Stimulated activated naive B cell treated with anti-CD40 and anti-IgM and Interleukin-4, amounts not matched to agents 10 μg/mL and 1 μg/mL and 100 μg/mL, for 72 hours (primary cell): Measurements from ENCODE around the gene BCL7A.

ENCODE experiments used
- ATAC-seq, 2 donors: fragments of 150-1000 bp; cut with Tn5 transposase; replicated peaks; 2 replicates each; pipeline ENCODE4 v1.10.0; 2021; ENCODE audit warnings: moderate library complexity in 1 of 2
- DNase-seq: peaks from one replicate; pipeline ENCODE4 v3.0.0; 2021
- H3K27ac Mint-ChIP-seq: one replicate; pipeline ENCODE4 v1.8.0; 2022; ENCODE audit warnings: mild to moderate bottlenecking, mixed read lengths
- H3K27me3 Mint-ChIP-seq, 2 donors: one replicate each; pipeline ENCODE4 v1.8.0; 2022; ENCODE audit warnings: mixed read lengths in 2 of 2
- H3K36me3 Mint-ChIP-seq, 2 donors: one replicate each; pipeline ENCODE4 v1.8.0; 2022; ENCODE audit warnings: mixed read lengths in 2 of 2, mild to moderate bottlenecking in 1 of 2
- H3K4me1 Mint-ChIP-seq, 2 donors: one replicate each; pipeline ENCODE4 v1.8.0; 2022; ENCODE audit warnings: mixed read lengths in 2 of 2, mild to moderate bottlenecking in 1 of 2
- H3K4me3 Mint-ChIP-seq, 2 donors: one replicate each; pipeline ENCODE4 v1.8.0; 2022; ENCODE audit warnings: mild to moderate bottlenecking in 2 of 2, mixed read lengths in 2 of 2, moderate library complexity in 1 of 2
- H3K9me3 Mint-ChIP-seq, 2 donors: one replicate each; pipeline ENCODE4 v1.8.0; 2022; ENCODE audit warnings: mixed read lengths in 2 of 2, mild to moderate bottlenecking in 1 of 2

The BCL7A gene

DNA sequence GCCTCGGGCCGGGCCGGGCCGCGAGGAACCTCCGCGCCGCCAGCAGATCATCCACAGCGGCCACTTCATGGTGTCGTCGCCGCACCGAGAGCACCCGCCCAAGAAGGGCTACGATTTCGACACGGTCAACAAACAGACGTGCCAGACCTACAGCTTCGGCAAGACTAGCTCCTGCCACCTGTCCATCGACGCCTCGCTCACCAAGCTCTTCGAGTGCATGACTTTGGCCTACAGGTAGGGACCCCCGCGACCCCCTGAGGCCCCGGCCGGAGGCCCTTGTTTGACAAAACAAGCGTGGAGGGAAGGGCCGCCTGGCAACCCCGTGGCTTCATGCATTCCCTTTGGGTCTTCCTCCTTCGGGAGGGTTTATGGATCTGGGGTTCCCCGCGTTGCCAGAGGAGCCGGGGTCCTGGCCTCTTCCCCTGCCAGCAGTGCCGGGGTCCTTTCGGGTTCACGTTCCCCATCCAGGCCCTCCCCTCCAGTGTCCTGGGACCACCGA, 57.4 kb downstream of the BCL7A start:
- ATAC-seq, result no peak
- H3K4me3 Mint-ChIP-seq, result peak overlapping the region; percentile 89 to 94
- DNase-seq, result no peak

DNA sequence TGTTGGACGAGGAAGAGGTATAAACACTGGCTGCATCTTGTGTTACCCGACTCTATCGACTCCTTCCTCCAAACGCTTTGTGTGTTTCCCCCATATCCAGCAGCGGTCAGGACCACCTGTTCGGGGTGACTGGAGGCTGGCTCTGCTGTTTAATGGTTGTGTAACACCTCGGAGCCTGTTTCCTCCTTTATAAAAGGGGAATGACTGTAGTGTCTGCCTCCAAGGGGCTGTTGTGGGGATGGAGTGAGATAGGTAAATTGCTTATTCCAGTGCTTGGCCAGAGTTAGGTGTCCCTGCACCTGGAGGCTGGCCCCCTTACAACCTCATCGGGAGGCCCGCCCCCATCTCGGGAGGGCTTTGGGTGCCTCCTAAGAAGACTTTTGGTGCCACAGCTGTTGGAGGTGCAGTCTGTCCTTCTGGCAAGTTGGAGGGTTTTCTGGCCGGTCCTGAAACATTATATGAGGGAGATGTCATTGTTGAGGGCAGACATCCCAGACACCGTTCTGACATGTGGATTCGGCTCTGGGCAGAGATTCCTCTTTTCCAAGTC, 57.9 kb downstream of the BCL7A start:
- no peaks in the 10 kb centered on the region for H3K27me3 Mint-ChIP-seq
- H3K4me1 Mint-ChIP-seq, result peaks cover 45 to 72% of the 10 kb centered on the region in 2 donors
- peak overlapping the region; percentile 89 to 94 for H3K4me3 Mint-ChIP-seq
- ATAC-seq (no peak), DNase-seq (no peak)
- H3K36me3 Mint-ChIP-seq, result peaks cover 11 to 24% of the 10 kb centered on the region in 2 donors
- peak overlapping the region; percentile 93 for H3K27ac Mint-ChIP-seq
- H3K9me3 Mint-ChIP-seq, result no peaks in the 10 kb centered on the region

More for the DNA sequence above, 57.4 kb downstream of the BCL7A start:
- H3K9me3 Mint-ChIP-seq, result no peaks in the 10 kb centered on the region
- peaks cover 9 to 19% of the 10 kb centered on the region in 2 donors for H3K36me3 Mint-ChIP-seq
- H3K27me3 Mint-ChIP-seq, result no peaks in the 10 kb centered on the region
- peaks cover 45 to 69% of the 10 kb centered on the region in 2 donors for H3K4me1 Mint-ChIP-seq
- H3K27ac Mint-ChIP-seq, result peak overlapping the region; percentile 93

DNA sequence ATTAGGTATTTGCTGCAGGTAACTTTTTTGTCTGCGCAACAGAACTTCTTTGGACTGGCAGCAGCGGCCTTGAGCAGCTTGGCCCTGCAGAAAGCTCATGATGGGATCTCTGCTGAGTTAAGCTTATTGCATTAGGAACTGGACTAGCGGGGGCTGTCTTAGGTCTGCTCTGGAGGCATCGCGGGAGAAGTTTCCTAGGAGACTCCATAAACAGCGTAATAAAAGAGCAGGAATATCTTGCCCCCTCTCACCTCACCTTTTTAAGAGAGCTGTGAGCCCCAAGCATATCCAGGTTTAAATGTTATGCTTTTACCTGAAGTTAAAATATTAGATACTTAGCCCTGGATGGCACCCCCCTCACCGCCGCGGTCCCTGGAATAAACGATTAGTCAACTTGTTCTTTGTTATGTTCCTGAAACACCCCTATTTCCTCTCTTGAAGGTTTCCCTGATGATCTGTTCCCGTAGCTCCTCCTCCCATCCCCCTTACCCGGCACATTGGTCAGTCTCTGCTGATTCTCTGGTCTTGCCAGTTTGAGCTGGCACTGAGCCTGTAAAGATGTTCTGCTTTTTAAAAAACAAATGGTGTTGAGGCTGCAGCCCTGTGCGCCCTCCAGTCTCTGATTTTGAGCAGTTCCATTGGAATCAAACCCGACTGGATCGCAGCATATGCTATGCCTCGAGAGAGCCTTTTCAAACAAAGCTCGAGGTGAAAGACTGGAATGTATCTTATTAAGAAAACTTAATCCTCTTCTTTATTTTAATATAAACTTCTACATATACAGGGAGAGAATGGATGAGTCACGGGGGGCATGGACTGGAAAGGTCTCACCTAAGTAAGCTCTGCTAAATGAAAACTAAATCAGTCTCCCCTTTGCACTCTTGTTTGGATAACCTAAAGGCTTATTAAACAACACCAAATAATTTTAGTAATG, 58.7 kb downstream of the BCL7A start:
- Mint-ChIP-seq H3K27me3 (no peaks in the 10 kb centered on the region), H3K4me1 (peaks cover 45 to 77% of the 10 kb centered on the region in 2 donors), H3K27ac (peak overlapping the region; percentile 93), H3K9me3 (no peaks in the 10 kb centered on the region), H3K4me3 (peak overlapping the region; percentile 89 to 94), H3K36me3 (peaks cover 15 to 27% of the 10 kb centered on the region in 2 donors)
- DNase-seq (no peak), ATAC-seq (no peak)

DNA sequence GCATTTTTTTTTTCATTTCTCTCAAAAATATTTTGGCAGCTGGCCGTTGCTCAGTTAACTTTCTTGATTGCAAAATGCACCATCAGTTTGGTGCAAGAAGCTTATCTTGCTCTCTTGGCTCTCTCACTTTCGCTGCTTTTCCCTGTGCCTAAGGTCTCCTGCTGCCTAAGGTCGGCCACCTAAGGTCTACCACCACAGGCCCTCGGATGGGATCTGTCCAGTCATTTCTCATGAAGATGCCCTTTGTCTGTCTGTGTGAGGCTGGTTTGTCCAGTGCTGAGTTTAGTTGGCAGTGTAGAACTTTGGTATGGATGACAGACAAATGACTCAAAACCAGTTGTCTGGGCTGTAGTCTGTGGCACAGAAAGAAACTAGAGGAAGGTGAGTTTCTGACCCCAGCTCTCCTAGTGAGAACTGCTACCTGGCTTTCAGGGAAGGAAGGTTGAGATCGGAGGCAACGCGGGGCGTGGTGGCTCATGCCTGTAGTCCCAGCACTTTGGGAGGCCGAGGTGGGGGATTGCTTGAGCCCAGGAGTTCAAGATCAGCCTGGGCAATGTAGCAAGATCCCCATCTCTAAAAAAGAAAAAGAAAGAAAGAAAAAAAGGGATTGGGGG, 59.5 kb downstream of the BCL7A start:
- Mint-ChIP-seq H3K4me1 (peaks cover 49 to 82% of the 10 kb centered on the region in 2 donors), H3K27me3 (no peaks in the 10 kb centered on the region), H3K4me3 (peak overlapping the region; percentile 89 to 94), H3K9me3 (no peaks in the 10 kb centered on the region), H3K36me3 (peaks cover 22 to 34% of the 10 kb centered on the region in 2 donors), H3K27ac (peak overlapping the region; percentile 27)
- peak in 1 of 2 donors; percentile 1 for ATAC-seq
- DNase-seq, result no peak

DNA sequence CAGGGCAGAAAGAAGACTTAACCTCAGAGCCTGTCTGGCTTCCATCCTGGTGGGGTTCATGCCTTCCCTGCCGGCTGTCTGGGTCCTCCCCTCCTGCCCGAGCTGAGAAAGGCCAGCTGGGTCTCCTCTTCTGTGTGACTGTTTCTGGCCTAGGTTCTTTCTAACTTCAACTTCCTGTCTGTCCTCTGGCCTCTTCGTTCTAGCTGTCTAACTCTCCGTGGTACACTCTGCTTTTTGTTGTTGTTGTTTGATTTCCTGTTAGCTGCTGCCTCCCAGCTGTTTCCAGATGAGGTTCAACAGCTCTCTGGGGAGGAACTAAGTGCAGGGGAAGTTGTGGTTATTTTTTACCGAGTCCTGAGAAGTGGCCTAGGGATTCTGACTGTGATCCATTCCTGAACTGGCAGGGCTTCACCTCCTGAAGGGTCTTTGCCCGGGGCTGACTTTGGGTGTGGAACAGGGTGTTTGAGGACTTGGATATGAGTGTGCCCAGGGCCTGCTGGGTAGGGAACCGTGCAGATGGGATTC, 60.1 kb downstream of the BCL7A start:
- Mint-ChIP-seq H3K36me3 (peaks cover 24 to 37% of the 10 kb centered on the region in 2 donors), H3K4me1 (peaks cover 49 to 82% of the 10 kb centered on the region in 2 donors), H3K4me3 (peak overlapping the region; percentile 89 to 94), H3K27ac (peak overlapping the region; percentile 27), H3K27me3 (no peaks in the 10 kb centered on the region), H3K9me3 (no peaks in the 10 kb centered on the region)
- ATAC-seq (peak; percentile 32 to 37), DNase-seq (no peak)

DNA sequence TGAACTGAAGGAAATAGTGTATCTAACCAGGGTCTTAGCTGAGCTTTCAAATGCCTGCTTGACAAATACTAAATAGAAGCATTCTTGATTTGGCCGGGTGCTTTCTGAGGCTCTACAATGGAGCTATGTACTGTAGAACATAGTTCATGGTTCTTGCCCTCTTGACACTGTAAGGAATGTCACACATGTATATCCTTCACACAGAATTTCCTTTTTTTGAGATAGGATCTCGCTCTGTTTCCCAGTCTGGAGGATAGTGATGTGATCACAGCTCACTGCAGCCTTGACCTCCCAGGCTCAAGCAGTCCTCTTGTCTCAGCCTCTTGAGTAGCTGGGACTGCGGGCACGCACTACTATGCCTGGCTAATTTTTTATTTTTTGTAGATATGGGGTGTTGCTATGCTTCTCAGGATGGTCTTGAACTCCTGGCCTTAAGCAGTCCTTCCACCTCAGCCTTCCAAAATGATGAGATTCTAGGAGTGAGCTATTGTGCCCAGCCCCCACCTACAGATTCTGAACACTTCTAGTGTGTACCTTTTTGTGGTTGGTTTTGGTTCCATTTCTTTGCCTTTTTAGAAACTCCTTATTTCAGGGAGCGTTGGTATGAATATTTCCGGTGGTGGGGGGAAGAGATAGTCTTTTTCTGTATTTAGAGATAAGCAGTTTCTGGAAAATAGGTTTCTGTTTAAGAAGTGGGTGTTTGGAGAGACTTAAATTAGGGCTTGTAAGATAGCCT, 61.1 kb downstream of the BCL7A start:
- Mint-ChIP-seq H3K27ac (no peak overlapping the region), H3K4me1 (peaks cover 57 to 85% of the 10 kb centered on the region in 2 donors), H3K36me3 (peaks cover 29 to 47% of the 10 kb centered on the region in 2 donors), H3K27me3 (no peaks in the 10 kb centered on the region), H3K4me3 (peak overlapping the region; percentile 46 to 89), H3K9me3 (no peaks in the 10 kb centered on the region)
- ATAC-seq (no peak), DNase-seq (no peak)

DNA sequence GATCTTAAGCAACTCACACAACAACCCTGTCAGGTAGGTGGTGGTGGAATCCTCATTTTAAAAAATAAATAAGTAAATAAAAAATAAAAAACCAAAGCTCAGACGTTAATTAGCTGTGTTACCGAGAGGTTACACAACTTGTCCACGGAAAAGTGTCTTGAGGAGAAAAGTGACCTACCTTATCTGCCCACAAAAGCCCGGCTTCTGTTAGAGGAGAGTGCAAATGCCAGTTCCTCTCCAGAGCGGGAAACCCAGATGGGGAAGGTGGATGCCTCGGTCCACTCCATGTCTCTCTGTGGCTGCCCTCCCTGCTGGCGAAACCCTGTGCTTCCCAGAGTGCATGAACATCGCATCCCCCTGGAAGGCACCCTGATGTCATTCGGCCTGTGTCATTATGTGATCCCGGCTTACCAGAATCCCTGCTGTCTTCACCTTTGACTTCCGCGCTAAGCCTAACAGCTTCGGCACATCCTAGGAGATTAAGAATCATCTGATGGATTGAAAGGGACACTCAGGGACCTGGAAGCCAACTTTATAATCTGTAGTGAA, 63.2 kb downstream of the BCL7A start:
- Mint-ChIP-seq H3K27me3 (no peaks in the 10 kb centered on the region), H3K27ac (no peak overlapping the region), H3K36me3 (peaks cover 32 to 53% of the 10 kb centered on the region in 2 donors), H3K9me3 (no peaks in the 10 kb centered on the region), H3K4me3 (no peak overlapping the region), H3K4me1 (peaks cover 63 to 88% of the 10 kb centered on the region in 2 donors)
- ATAC-seq (no peak), DNase-seq (no peak)

DNA sequence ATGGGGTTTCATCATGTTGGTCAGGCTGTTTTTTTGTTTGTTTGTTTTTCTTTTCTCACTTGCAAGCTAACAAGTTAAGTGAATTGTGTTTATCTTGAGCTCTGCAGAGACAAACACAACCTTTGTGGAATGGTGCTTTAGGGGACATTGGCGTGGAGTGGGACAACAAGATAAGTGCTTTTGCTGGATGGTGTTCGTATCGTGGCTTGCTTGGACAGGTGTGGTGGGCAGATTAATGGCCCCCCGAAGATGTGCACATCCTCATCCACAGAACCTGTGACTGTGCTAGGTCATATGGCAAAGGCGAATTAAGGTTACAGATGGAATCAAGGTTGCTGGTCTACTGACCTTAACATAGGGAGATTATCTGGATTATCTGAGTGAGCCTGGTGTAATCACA, 63.9 kb downstream of the BCL7A start:
- Mint-ChIP-seq H3K36me3 (peaks cover 31 to 52% of the 10 kb centered on the region in 2 donors), H3K27ac (no peak overlapping the region), H3K9me3 (no peaks in the 10 kb centered on the region), H3K4me3 (no peak overlapping the region), H3K4me1 (peaks cover 61 to 83% of the 10 kb centered on the region in 2 donors), H3K27me3 (no peaks in the 10 kb centered on the region)
- no peak for ATAC-seq
- DNase-seq, result no peak

DNA sequence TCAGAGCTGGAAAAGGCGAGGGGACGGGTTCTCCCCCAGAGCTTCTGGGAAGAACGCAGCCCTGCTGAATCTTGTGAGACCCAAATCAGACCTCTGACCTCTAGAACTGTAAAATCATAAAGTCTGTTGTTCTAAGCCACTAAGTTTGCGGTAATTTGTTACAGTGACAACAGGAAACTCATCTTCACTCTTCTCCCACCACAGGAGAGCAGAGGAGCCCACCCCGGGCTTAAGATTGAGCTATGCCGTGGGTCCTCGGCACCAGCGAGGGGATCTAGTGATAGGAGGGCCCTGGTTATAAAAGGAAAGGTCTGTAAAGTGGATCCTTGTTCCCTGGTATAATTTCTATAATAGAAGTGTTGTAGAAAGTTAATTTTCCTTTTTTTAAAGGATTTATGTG, 64.4 kb downstream of the BCL7A start:
- ATAC-seq, result no peak

DNA sequence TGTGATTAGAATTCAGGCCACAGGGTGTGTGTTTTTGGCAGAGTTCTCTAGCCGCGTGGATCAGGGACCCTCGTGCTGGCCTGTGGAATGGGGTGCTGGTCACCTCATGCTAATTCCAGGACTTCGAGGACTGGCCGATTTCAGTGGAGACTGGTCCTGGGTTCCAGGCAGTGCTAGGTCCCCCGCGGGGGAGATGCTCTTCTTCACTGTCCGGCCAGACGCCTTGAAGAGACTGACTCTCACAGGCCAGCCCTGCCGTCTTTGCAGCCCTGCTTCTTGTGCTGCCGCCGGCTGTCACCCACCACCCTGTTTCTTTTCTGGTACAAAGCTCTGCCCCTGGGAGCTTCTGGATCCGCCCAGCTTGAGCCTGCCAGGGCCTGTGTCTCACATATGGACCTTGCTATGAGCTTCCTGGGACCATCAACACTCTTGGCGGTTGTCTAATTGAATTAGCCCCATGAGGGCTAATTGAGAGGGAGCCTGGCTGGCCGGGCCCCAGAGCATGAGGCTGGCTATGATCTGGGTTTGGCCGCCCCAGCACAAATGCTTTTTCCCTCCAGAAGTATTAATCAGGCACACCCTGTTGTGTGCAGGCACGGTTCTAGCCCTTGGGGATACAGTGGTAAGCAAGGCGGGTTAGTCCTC, 65.1 kb downstream of the BCL7A start:
- peak overlapping the region in 1 of 2 donors; percentile 55 for H3K4me3 Mint-ChIP-seq
- H3K27me3 Mint-ChIP-seq, result no peaks in the 10 kb centered on the region
- H3K4me1 Mint-ChIP-seq, result peaks cover 54 to 76% of the 10 kb centered on the region in 2 donors
- ATAC-seq, result no peak
- no peak for DNase-seq
- H3K36me3 Mint-ChIP-seq, result peaks cover 34 to 50% of the 10 kb centered on the region in 2 donors
- peak overlapping the region; percentile 85 for H3K27ac Mint-ChIP-seq
- no peaks in the 10 kb centered on the region for H3K9me3 Mint-ChIP-seq

More for the DNA sequence above, 64.4 kb downstream of the BCL7A start:
- no peak for DNase-seq
- H3K27ac Mint-ChIP-seq, result no peak overlapping the region
- no peaks in the 10 kb centered on the region for H3K27me3 Mint-ChIP-seq
- no peaks in the 10 kb centered on the region for H3K9me3 Mint-ChIP-seq
- peaks cover 34 to 52% of the 10 kb centered on the region in 2 donors for H3K36me3 Mint-ChIP-seq
- H3K4me1 Mint-ChIP-seq, result peaks cover 60 to 82% of the 10 kb centered on the region in 2 donors
- H3K4me3 Mint-ChIP-seq, result no peak overlapping the region

DNA sequence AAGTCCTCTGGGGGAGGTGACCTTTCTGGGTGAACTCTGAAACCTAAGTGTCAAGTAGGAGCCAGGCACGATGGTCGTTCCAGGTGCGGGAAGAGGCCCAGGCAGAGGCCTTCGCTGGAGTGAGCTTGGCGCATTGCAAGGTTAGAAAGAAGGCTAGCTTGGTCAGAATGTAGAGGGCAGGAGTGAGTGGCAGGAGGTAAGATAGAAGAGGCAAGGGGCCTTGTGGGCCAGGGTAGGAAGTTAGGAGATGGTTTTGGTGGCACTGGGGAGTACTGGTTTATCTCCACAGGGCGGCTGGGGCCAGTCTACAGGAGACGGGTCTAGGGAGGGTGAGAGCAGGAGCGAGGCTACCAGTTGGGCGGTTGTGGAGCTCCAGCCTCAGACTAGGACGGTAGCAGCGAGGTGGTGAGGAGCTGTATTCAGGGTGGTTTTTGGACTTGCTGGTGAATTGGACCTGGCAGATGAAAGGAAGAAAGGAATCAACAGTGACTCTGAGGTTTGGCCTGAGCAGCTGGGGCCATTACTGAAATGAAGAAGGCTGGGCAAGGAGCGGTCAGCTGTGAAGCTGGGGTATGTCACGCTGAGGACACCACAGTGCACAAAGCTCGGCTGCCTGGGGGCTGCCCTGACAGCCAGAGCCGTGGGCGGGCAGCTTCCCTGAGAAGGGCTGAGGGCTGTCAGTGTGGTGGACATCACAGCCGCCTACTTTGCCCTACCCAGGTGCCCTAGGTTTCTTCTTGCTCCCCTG, 65.9 kb downstream of the BCL7A start:
- ATAC-seq (peak; percentile 27 to 31), DNase-seq (no peak)
- Mint-ChIP-seq H3K4me1 (peaks cover 47 to 67% of the 10 kb centered on the region in 2 donors), H3K9me3 (no peaks in the 10 kb centered on the region), H3K27me3 (no peaks in the 10 kb centered on the region), H3K36me3 (peaks cover 34 to 50% of the 10 kb centered on the region in 2 donors), H3K27ac (peak overlapping the region; percentile 85), H3K4me3 (no peak overlapping the region)

DNA sequence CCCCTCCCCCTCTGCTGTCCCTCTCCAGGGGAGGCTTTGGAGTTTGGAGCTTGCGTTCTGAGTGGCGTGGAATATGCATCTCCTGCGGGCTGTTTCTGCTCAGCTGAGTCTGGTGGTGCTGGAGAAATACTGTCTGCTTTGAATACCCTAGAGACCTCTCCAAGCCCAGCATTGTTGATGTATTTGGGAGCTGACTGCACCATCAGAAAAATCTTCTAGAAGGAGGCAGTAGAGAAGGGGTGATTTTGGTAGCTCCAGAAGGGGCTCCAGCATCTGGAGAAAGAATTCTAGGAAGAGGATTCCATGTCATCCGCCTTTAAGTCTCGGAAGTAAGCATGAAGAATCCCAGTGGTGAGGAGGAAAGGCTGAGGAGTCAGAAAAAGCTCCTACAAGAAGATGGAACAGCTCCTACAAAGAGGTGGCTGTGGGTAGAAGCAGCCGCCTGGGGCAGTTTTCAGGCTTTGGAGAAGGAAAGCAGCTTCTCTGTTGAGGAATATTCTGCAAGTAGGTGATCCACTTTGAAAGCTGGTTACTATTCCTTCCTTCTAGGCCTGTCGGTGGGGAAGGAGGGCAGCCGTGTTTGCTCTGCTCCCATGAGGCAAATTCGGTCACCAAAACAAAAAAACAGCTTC, 66.6 kb downstream of the BCL7A start:
- Mint-ChIP-seq H3K36me3 (peaks cover 32 to 50% of the 10 kb centered on the region in 2 donors), H3K4me3 (no peak overlapping the region), H3K9me3 (no peaks in the 10 kb centered on the region), H3K27ac (peak overlapping the region; percentile 69), H3K27me3 (no peaks in the 10 kb centered on the region), H3K4me1 (peaks cover 41 to 60% of the 10 kb centered on the region in 2 donors)
- DNase-seq (no peak), ATAC-seq (no peak)
